Tibial nerve (tissue), 4 donors: ENCODE results near the gene RPL36.
"Not testable (repeated sequence)": the region's sequence is repeated elsewhere in the genome, so short reads cannot be mapped to it uniquely, and the experiment has no call there.

Experiments used
- EP300 ChIP-seq, 2 donors: sonication (generic); formaldehyde crosslinking; IDR thresholded peaks; one replicate each; pipeline ENCODE4 v1.6.1; 2017; ENCODE audit warnings: antibody characterized with exemption in 2 of 2, mild to moderate bottlenecking in 1 of 2
- TF ChIP-seq, protein P1 (sequence below), 5 experiments: fragments of 200-600 bp in 3 of 5; fragments of 450-650 bp in 2 of 5; sonication (generic) in 3 of 5; IDR thresholded peaks; one replicate each; pipeline ENCODE4 v1.5.1; 2016 to 2019; ENCODE audit warnings: antibody characterized with exemption in 5 of 5, mild to moderate bottlenecking in 3 of 5, moderate library complexity in 2 of 5

DNA sequence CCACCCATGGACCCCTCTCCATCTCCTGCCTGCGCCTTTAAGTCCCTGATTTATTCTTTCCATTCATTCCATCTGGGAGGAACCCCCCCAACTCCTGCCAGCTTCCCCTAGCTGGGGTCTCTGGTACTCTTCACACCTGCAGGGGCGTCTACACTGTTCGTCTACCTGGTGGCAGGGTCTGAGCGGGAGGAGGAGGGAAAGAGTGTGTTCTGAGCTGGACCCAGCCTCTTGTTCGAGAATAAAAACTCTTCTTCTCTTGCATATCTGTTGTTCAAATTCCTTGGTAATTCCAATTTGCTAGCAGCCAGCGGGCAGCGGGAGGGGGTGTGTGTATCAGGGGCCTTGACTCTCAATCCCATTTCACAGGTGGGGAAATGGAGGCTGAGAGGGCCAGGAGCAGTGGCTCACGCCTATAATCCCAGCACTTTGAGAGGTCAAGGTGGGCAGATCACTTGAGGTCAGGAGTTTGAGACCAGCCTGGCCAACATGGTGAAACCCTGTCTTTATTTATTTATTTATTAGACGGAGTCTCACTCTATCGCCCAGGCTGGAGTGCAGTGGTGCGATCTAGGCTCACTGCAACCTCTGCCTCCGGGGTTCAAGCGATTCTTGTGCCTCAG, 1.7 kb upstream of the RPL36 start:
- not testable (repeated sequence) for TF ChIP-seq EP300 (IDR thresholded peaks at IDR 0.05)
- TF ChIP-seq, protein P1, sequence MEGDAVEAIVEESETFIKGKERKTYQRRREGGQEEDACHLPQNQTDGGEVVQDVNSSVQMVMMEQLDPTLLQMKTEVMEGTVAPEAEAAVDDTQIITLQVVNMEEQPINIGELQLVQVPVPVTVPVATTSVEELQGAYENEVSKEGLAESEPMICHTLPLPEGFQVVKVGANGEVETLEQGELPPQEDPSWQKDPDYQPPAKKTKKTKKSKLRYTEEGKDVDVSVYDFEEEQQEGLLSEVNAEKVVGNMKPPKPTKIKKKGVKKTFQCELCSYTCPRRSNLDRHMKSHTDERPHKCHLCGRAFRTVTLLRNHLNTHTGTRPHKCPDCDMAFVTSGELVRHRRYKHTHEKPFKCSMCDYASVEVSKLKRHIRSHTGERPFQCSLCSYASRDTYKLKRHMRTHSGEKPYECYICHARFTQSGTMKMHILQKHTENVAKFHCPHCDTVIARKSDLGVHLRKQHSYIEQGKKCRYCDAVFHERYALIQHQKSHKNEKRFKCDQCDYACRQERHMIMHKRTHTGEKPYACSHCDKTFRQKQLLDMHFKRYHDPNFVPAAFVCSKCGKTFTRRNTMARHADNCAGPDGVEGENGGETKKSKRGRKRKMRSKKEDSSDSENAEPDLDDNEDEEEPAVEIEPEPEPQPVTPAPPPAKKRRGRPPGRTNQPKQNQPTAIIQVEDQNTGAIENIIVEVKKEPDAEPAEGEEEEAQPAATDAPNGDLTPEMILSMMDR (IDR thresholded peaks at IDR 0.05): not testable (repeated sequence)
